GM12865 (cell line): Measurements from ENCODE around the gene APOBEC2.
"Not testable (repeated sequence)": the region's sequence is repeated elsewhere in the genome, so short reads cannot be mapped to it uniquely, and the experiment has no call there.

ENCODE experiments used
- DNase-seq: peaks from one replicate; pipeline ENCODE4 v3.0.0; 2010; ENCODE audit warnings: low read depth
- H3K4me3 ChIP-seq: 2 replicates; pipeline ENCODE4 v1.5.1; 2011; ENCODE audit warnings: mild to moderate bottlenecking, low read depth, low read length, control low read depth
- TF ChIP-seq, protein P1 (sequence below): IDR thresholded peaks from 2 replicates; pipeline ENCODE4 v1.5.1; 2011; ENCODE audit warnings: low read length, control low read depth, low read depth, inconsistent platforms; ENCODE audit not compliant: insufficient read depth; ENCODE audit errors: missing control alignments

APOBEC2 gene

DNA sequence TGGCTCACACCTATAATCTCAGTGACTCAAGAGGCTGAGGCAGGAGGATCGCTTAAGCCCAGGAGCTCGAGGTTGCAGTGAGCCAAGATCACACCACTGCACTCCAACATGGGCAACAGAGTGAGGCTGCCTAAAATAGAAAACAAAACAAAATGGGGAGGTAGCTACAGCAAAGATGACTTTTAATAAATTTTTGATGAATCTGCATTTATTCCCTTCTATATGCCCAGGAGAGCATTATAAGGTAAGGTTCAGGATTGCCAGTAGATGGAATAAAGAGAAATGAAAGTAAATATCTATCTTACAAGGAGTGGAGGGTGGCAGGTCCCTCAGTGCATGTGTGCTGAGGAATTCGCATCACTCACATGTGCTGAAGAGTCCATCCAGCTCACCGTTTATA, 38.2 kb upstream of the APOBEC2 start:
- no peak overlapping the region for H3K4me3 ChIP-seq
- no peak for DNase-seq
- TF ChIP-seq, protein P1, sequence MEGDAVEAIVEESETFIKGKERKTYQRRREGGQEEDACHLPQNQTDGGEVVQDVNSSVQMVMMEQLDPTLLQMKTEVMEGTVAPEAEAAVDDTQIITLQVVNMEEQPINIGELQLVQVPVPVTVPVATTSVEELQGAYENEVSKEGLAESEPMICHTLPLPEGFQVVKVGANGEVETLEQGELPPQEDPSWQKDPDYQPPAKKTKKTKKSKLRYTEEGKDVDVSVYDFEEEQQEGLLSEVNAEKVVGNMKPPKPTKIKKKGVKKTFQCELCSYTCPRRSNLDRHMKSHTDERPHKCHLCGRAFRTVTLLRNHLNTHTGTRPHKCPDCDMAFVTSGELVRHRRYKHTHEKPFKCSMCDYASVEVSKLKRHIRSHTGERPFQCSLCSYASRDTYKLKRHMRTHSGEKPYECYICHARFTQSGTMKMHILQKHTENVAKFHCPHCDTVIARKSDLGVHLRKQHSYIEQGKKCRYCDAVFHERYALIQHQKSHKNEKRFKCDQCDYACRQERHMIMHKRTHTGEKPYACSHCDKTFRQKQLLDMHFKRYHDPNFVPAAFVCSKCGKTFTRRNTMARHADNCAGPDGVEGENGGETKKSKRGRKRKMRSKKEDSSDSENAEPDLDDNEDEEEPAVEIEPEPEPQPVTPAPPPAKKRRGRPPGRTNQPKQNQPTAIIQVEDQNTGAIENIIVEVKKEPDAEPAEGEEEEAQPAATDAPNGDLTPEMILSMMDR: no peak

DNA sequence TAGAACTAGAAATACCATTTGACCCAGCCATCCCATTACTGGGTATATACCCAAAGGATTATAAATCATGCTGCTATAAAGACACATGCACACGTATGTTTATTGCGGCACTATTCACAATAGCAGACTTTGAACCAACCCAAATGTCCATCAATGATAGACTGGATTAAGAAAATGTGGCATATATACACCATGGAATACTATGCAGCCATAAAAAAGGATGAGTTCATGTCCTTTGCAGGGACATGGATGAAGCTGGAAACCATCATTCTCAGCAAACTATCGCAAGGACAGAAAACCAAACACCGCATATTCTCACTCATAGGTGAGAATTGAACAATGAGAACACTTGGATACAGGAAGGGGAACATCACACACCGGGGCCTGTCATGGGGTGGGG, 37.1 kb upstream of the APOBEC2 start:
- H3K4me3 ChIP-seq, DNase-seq: not testable (repeated sequence)

DNA sequence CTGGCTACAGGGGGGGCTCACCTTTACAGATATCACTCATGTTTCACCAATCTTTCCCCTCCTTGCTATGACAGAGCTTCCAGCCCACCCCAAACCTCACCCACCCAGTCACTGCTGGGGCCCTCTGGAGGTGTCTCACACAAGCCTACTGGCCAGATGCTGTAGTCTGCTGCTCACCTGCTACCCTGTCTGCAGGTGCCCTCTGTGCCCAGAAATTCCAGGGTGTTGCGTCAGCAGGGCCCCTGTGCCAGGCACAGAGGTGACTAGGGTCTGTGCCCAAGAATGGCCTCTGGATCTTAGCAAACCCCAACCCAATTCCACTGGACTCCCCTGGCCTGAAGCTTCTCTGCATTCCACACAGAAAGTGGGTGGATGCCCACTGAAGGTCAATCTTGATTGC, 35.3 kb upstream of the APOBEC2 start:
- H3K4me3 ChIP-seq: no peak overlapping the region
- no peak for DNase-seq
- TF ChIP-seq, protein P1: no peak

DNA sequence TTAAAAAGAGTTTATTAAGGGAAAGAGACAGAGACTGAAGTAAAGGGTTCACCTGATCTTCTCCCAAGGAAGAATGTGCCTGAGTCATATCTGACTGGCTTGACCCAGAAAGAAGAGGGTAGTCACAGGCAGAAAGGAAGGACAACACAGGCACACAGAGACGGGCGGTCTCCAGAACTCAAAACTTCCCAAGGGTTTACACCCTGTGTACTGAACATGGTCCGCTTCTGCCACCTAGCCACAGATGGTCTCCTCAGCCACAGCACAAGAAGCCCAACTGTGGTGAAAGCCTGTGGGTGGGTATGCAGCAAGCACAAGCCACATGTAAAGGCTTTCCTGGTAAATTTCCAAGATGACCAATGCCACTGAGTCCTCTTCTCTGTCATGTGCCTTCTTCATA, 31.2 kb upstream of the APOBEC2 start:
- TF ChIP-seq, protein P1: no peak
- no peak for DNase-seq

DNA sequence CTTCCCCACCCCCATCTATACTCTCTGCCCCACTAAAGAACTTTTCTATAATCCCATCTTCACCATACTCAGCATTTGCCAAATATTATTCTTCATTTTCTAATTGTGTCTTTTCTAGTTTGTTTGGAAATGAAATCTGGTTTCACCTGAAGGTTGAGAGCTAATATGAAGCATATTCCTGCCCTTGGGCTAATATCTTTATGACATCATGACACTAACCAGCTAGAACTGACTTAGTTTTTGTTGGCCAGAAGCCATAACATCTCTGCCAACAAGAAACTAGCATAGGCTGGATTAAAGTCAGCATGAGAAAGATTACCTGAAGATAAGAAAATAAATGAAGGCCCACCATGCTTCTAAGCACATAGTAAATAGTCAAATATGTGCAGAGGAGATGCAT, 30.7 kb upstream of the APOBEC2 start:
- TF ChIP-seq, protein P1: no peak
- DNase-seq: no peak
- no peak overlapping the region for H3K4me3 ChIP-seq

More for the DNA sequence above, 31.2 kb upstream of the APOBEC2 start:
- no peak overlapping the region for H3K4me3 ChIP-seq

DNA sequence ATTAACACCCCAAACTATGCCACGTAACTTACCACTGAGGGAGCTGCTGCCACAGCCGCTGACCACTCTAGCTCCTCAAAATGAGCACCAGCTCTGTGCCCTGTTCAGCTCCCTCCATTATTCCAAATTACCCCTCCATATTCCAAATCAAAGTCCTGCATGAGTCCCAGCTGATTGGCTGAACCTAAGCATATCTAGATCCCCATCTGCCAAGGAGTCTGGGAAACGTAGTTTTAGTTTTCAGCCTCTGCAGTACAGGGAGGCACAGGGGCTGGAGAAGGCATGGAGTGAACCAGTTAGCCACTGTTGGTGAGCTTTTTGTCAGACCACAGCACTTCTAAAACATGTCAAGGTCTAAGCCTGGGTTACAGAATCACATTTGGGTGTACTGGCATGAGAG, 29.9 kb upstream of the APOBEC2 start:
- DNase-seq: no peak
- TF ChIP-seq, protein P1: no peak
- no peak overlapping the region for H3K4me3 ChIP-seq

DNA sequence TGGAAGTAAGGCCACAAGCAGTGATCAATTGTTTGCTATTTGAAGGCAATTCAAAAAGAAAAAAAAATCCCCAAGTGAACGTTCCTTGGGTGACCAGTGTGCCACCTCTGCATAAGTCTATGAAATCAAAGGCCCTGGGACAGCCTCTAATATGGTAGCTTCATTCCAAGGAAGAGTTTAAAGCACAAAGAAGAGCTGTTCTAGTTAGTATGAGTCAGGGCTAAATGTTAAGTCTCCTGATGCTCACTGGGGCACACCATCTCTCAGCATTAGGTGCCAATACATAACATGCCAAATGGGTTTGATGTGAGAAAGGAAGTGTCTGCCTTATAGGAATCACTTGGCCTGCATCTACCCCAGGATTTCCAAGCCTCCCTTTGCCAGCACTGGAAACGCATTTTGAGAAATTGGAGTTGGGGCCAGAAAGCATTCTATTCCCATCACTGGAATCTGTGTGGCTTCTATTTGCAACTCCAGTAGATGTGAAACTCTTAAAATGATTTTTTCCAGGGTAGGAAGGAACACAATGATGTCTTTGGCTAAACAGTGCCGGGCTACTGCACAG, 27.0 kb upstream of the APOBEC2 start:
- no peak overlapping the region for H3K4me3 ChIP-seq
- TF ChIP-seq, protein P1: no peak
- no peak for DNase-seq
